GM21381 (cell line): ENCODE results near the gene VPS37D.
"Not testable (repeated sequence)": the region's sequence is repeated elsewhere in the genome, so short reads cannot be mapped to it uniquely, and the experiment has no call there.

Experiments
- ATAC-seq: cut with Tn5 transposase; IDR thresholded peaks from one replicate; pipeline ENCODE4 v1.9.1; 2021; ENCODE audit warnings: mild to moderate bottlenecking, moderate library complexity; ENCODE audit not compliant: unreplicated experiment

The VPS37D gene

DNA sequence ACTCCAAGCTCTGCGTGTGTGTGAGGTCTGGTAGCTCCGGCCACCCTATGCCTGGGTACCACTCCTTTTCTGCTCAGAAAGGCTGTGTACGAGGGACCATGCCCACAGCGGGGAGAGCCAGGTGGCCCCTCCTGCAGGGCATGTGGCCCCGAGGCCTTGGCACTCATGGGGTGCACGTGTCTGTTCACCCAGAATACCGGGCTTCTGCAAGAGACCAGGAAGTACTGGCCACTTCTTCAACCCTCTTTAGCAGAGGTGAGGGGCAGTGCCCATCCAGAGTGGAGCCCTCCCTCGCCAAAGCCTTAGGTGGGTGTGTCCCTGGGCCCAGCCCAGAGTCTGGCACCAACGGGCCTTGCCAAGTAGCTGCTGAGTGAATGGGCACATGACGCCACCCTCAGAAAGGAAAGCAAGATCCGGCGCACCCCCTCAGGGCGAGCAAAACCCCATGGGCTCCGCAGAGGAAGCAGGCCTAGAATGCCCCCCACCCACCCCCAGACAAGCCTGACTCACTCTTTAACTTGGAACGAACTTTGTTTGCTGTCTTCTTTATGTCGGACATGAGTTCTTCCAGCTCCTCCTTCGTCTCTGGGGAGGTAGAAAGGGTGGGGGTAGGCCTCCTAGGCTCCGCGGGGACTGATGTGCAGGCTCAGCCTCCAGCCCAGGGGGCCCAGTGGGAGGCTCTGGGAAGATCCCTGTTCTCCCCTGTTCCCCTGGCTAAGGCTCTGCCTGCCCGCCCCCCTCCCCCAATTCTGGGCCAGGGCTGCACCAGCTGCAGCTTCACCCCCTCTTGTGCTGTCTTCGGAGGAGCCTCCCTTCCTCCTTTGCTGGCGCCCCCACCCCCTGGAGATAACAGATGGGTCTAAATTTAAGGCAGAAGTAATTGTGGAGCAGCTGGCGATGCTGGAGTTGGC, 37.3 kb downstream of the VPS37D start:
- ATAC-seq = no peak

DNA sequence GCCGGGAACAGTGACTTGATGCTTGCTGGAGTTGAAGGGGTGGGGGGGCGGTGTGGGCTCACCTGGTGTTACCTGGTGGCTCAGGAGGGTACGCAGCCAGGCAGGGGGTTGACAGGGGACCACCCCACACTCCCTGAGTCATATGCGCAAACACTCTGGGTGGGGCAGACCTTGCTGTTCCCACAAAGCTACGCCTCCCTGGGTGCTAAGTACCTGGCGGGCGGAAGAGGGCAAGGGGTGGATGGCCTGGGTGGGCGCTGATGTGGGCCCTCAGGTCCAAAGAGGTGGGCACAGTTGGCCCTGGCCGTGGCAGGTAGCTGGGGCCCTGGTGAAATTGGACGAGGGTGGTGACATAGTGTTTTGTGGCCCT, 37.9 kb downstream of the VPS37D start:
- no peak for ATAC-seq

DNA sequence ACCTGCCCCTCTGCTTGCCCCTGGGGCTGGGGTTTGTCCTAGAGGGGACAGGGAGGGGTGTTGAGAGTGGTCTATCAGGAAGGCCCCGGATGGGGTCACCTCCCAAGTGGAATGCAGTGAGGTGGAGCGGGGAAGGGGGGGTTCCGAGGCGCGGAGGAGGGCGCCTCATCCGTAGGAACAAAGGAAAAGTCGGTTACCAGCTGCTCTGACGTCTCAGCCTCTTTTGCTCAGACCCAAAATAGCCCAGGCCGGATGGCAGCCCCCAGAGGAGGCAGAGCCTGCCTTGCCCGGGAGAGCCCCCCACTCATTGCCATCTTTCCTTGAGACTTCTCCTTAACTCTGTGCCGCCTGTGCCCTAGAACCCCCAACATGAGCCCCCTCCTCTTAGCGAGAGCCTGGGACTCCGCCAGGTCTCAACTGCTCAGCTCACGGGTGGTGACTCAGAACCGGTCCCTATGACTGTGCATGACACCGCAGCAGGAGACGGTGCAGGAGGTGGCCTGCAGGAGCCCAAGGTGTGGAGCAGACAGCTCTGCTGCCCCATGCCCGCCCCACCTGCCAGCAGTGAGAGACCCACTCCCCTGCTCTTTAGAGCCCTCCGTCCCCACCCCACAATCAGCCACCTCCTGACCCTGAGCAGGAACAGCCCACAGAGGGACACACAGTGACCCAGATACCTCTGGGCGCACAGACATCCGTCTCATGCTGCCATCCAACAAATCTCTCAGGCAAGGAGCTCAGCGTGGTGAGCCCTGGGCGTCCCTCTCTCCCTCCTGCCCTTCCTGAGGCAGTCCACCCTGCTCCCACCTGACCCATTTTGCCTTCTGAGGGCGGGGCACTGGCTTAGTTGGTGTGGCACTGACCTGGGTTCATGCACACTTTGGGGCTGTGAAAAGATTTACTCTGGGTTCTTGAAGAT, 38.8 kb downstream of the VPS37D start:
- no peak for ATAC-seq

DNA sequence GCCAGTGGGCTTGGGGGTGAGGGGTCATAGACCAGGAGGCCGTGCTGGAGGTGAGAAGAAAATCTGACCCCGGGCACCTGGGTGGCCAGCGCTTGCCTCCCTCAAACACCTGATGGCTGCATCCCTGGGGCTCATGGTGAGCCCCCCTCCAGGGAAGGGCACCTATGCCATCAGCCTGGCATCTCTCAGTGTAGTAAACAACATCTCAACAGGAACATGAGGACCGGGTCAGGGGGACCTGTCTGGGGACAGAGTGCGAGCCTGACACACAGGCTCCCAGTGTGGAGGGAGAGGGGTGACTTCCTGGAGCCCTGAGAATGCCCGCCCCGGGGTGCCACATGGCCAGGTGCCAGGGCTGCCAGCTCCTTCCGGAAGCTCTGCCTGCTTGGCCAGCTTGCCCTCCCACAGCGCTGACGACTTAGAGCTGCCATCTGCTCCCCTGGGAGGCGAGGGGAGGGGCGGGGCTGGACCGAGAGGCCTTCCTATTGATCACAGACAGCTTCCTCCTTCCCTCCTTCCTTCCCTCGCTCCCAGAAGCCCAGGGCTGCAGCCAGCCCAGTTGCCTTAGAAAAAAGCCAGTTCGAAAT, 39.5 kb downstream of the VPS37D start:
- ATAC-seq = no peak

DNA sequence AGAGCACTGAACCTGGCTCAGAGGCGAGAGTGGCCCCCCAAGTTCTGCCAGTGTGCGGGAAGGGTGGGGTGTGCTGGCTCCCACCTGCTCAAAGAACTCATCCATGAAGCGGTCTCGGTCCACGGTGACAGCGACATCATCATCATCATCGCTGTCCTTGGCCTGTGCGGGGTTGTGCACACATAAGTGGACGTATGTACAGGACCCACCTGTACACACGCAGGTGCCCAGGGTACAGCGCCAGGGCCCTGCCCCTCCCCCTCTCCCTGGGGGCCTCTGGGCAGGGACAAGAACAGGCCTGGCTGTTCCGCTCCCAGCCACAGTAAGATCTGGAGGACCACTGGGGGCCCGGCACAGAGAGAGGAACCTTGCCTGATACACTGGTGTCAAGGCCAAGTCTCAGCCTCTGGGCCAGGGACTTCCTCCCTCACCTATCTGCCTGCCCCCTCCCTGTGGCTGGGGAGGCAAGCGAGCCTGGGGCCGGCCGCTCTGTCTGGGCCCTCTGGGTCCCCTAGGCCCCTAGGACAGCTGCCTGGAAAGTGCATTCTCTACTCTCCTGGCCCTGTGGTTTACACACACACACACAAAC, 41.4 kb downstream of the VPS37D start:
- ATAC-seq = no peak

DNA sequence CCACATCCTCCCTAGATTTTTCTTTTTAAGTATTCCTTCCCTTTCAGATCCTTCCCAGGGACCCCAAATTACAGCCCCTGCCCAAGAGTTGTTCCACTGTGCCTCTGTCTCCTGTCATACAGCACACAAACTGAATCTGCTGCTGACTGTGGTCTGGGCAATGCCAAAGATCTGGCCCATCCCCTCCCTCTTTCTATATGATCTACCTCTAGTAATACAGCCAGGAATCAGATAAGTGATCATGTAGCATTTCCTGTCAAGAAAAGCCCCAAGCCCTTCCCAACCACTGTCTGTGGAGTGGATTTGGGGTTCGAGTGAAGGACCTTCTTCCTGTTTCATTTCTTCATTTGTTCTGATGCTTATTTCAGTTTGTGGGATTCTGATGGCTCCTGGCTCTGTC, 45.1 kb downstream of the VPS37D start:
- no peak for ATAC-seq

DNA sequence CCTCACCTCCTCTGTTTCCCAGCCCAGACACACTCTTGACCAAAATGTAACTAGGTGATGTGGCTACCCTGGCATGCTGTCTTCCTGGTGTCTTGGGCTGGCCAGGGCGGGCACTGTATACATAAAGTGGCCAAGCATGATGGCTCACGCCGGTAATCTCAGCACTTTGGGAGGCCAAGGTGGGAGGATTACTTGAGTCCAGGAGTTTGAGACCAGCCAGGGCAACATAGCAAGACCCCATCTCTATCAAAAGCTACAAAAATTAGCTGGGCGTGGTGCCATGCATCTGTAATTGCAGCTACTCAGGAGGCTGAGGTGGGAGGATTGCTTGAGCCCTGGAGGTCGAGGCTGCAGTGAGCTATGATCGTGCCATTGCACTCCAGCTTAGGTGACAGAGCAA, 45.7 kb downstream of the VPS37D start:
- not testable (repeated sequence) for ATAC-seq

DNA sequence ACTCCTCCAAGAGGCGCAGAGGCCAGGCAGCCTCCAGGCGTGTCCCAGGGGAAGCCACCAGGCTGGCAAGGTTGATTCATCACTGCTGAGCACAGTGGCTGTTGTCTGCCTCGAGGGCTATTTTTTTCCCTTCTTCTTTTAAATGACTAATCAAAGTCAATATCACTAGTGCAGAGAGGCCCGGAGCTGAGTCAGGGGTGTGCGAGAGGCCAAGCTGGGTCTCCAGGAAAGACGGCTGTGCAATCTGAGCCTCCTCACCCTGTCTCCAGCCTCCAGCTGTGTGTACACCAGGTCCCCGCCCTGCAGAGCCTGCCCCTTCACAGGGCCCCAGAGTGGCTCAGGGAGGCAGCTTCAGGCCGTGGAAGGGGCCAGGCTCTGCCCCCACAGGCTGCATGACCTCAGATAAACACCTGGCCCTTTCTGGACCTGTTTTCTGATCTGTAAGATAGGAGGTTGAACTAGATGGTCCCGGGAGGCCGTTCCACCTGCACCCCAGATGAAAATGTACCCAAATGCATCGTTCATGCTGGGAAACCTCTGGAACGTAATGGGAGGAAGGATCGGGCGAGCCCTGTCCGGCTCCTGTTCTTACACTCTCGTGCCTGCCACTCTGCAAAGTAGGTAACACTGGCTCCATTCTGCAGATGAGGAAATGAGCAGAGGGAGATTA, 48.2 kb downstream of the VPS37D start:
- ATAC-seq = no peak

DNA sequence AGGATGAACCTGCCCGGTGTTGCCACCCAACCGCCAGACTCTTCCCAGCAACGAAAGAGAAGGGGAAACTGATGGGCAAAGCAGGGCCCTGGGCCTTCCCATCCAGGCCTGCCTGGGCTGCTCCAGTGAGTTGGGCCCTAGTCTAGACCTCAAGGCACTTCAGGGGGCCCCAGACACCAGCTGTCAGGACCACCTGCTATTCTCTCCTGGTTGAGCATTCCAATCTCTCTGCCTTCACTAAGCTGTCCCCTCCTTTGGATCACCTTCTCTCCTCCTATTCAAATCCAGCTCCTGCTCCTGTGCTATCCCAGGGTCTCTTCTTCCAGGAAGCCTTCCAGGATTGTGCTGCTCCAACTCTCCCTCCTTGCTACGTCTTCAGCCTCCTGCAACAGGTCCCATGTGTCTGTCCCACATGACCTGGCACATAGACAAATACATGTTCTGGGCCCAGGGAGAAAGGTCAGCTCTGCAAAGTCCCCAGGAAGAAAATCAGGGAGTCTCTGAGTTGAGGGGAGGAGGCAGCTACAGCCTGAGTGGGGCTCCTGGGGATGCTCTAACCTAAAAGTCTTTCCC, 48.8 kb downstream of the VPS37D start:
- no peak for ATAC-seq

DNA sequence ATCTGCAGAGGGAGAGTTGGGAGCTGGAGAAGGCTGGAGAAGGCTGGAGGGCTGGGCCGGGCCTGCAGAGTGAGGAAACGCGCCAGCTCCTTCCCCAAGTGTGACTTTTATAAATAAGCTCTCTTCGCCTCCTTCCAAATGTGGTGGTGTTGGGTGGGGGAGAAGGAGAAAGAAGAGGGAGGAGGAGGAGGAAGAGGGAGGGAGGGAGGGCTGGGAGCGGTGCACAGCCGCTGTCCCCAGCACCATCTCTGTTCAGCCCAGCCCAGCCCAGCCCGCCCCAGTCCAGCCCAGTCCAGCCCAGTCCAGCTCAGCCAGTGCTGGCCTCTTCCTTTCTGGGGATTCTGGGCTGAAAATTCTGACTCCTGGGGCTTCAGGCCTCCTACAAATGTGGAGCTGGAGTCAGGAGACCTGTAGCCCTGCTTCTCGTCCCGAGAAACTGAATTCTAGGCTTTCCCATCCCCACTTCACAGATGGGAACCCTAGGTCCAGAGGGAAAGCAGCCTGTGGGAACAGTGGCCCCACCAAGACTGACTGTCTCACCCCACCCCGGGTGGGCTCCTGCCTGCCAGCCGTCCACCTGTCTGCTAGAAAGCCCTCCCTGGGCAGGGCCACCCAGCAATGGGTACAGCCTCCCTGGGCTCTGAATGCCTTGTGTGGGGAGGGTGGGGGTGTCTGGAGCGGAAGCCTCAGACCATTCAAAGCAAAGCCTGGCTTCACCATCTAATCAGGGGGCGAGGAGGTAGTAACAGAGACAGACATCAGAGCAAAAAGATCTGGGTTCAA, 49.6 kb downstream of the VPS37D start:
- ATAC-seq = no peak

DNA sequence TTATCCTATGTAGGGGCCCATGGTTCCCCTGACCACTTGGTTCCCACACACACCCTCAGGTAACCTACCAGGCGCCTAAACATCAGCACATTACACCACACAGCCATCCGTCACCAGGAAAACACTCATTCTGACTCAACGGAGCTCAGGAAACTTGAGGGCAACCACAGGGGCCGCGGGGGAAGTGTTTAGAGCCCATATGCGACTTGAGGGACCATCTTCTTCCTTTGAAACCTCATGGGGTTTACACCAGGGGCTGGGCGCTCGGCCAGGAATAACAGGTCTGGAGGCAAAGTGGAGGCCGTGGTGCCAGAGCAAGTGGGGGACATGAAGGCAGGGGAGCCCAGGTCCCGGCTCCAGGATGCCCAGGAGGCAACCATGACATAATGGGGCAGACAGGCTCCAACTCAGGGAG, 50.4 kb downstream of the VPS37D start:
- ATAC-seq = no peak

DNA sequence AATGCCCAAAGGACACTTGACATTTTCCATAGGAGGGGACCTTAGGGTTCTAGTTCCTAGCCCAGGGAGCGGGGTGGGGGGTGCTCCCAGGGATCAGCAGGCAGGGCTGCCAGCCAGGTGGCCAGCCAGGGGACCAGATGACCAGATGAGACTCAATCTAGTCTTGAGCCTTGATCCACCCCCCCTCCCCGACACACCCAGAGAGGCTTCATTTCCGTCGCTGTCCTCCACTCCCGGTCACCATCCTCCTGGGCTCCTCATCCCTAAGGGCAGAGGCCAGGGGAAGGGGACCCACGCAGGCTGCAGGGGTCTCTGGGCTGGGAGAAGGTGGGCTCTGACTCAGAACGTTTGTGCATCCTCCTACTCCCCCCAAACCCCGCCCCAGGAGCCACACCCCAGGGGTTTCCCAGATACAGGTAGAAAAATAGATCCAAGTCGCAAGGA, 50.8 kb downstream of the VPS37D start:
- ATAC-seq = no peak

DNA sequence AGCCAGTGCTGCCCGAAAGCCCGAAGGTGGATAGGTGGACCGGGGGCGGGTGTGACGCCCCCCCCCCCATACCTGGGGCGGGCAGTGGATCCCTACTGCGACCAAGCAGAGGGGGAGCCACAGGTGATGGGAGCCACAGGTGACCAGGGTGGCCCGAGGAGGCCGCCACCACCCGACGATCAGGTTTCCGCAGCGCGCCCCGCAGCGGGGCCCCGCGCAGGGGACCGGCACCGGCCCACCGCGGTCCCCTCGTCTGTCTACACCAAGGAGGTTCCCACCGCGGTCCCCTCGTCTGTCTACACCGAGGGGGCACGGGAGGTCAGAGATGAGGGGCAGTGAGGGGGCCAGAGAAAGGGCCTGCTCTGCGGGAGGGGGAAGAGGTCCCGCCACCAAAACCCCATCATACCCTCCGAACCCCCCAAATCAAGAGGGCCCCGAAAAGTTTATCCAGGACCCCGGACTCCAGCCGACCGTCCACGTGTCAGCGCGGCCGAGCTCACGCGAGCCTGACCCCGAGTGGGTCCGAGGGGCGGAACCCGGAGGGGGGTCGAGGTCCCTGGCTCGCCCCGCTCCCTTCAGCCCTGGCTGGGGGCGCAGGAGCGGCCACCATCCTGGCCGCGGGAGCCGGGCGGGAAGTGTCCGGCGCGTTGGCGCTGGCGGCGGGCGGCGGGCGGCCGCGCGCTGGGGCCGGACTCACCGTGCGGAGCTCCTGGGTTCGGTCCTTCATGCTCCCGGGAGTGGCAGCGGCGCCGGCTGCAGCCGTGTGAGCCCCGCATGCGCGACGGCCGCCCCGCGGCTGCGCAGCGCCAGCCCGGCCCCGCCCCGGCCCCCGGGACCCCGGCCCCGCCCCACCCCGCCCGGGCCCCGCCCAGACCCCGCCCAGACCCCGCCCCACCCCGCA, 51.5 kb downstream of the VPS37D start, which contains the start of gene STX1A:
TSS of gene STX1A (minus strand) at position 765 of the 901 bp plus-strand sequence. CDS start at position 727, 38 bp downstream.
- peak; percentile 63 for ATAC-seq

DNA sequence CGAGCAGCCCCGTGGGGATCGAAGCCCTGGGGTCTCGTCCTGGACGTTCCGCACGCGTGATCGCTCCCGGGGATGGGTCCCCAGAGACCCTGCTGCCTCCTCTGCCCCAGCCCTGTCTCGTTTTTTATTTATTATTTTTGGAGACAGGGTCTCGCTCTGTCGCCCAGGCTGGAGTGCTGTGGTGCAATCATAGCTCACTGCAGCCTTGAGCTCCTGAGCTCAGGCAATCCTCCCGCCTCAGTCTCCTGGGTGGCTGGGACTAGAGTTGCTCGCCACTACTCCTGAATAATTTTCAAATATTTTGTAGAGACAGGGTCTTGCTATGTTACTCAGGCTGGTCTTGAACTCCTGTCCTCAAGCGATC, 52.2 kb downstream of the VPS37D start:
- ATAC-seq = peak; percentile 8

DNA sequence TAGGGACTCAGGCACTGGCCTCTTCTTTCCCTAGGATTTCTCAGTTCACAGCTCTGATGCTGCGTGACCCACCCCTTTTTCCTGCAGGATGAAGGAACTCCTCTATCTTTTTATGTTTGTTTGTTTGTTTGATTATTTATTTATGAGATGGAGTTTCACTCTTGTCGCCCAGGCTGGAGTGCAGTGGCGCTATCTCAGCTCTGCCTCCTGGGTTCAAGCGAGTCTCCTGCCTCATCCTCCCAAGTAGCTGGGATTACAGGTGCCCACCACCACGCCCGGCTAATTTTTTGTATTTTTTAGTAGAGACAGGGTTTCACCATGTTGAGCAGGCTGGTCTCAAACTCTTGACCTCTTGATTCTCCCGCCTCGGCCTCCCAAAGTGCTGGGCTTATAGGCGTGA, 52.8 kb downstream of the VPS37D start:
- not testable (repeated sequence) for ATAC-seq

DNA sequence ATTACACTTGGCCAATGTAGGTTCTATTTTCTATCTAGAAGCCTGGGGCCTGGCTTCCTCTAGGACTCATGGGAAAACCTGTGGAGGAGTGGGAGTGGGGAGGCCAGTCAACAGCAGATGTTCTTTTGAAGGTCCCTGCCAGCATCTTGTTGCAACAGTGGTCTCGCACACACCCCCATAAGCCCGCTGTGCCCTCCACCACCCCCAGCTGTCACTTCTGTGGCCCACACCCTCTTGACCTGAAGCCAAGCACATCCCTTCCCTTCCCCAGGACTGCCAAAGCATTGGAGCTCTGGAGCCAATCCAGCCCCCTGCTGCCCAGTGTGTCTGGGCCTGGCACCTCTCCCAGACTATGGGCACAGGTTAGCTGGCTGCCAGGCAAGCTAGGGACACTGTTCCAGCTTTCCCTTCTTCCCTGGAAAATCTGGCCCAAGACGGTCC, 53.8 kb downstream of the VPS37D start:
- no peak for ATAC-seq
